CD4-positive, alpha-beta T cell treated with Interferon alpha-2 for 1 hour (primary cell): ENCODE results near the gene AURKAIP1.
"Not testable (repeated sequence)": the region's sequence is repeated elsewhere in the genome, so short reads cannot be mapped to it uniquely, and the experiment has no call there.

ENCODE experiments used
- DNase-seq, 2 donors: peaks; one replicate each; pipeline ENCODE4 v3.0.0-alpha.2; 2020 to 2022

The AURKAIP1 gene

GRCh38 chr1:1385339-1385738 lies 10.3 kb upstream of the AURKAIP1 start:
- not testable (repeated sequence) for DNase-seq

GRCh38 chr1:1381294-1381693 lies 6.3 kb upstream of the AURKAIP1 start:
- no peak for DNase-seq

GRCh38 chr1:1380860-1381259 lies 5.9 kb upstream of the AURKAIP1 start:
- DNase-seq, result no peak

- DNase-seq, result no peak
Observed at GRCh38 chr1:1377540-1378205, 2.7 kb upstream of the AURKAIP1 start.

GRCh38 chr1:1376551-1377226 lies 1.7 kb upstream of the AURKAIP1 start:
- no peak for DNase-seq

GRCh38 chr1:1374589-1374928 lies 448 bp downstream of the AURKAIP1 start:
- no peak for DNase-seq

- no peak for DNase-seq
Observed at GRCh38 chr1:1373815-1374588, 1.0 kb downstream of the AURKAIP1 start.

GRCh38 chr1:1373051-1373814 lies 1.8 kb downstream of the AURKAIP1 start:
- DNase-seq, result no peak

- DNase-seq, result peak; percentile 68 to 79
Observed at GRCh38 chr1:1371746-1372711, 3.0 kb downstream of the AURKAIP1 start.

GRCh38 chr1:1371364-1371745 lies 3.7 kb downstream of the AURKAIP1 start:
- DNase-seq, result peak; percentile 74 to 86

- DNase-seq, result no peak
Observed at GRCh38 chr1:1370771-1371300, 4.2 kb downstream of the AURKAIP1 start.

- not testable (repeated sequence) for DNase-seq
Observed at GRCh38 chr1:1370094-1370493, 4.9 kb downstream of the AURKAIP1 start.

- DNase-seq, result no peak
Observed at GRCh38 chr1:1367315-1367714, 7.7 kb downstream of the AURKAIP1 start.

GRCh38 chr1:1366699-1367066 lies 8.3 kb downstream of the AURKAIP1 start:
- no peak for DNase-seq

- DNase-seq, result no peak
Observed at GRCh38 chr1:1365875-1366698, 8.9 kb downstream of the AURKAIP1 start.

- DNase-seq, result no peak
Observed at GRCh38 chr1:1364266-1364665, 10.7 kb downstream of the AURKAIP1 start.

- DNase-seq, result no peak
Observed at GRCh38 chr1:1361982-1362423, 13.0 kb downstream of the AURKAIP1 start.

GRCh38 chr1:1361233-1361981 lies 13.6 kb downstream of the AURKAIP1 start:
- no peak for DNase-seq

- DNase-seq, result no peak
Observed at GRCh38 chr1:1360506-1361169, 14.4 kb downstream of the AURKAIP1 start.
